CD4-positive, alpha-beta T cell treated with Interleukin-4 for 4 hours (primary cell): ENCODE data around the gene FAM9C.
A peak's percentile ranks its signal among the peaks of the same experiment; 100 is the strongest.
"Not testable (repeated sequence)": the region's sequence is repeated elsewhere in the genome, so short reads cannot be mapped to it uniquely, and the experiment has no call there.

ENCODE experiments used
- DNase-seq: peaks from one replicate; pipeline ENCODE4 v3.0.0-alpha.2; 2020

FAM9C gene

GRCh38 chrX:13044441-13044840 is at the start of gene FAM9C:
Gene FAM9C, minus strand, starts transcription at chrX:13044620. Its CDS starts 831 bp downstream, at chrX:13043789.
- DNase-seq = no peak

GRCh38 chrX:13093529-13094140 is 49.2 kb upstream of the FAM9C start:
- DNase-seq = peak; percentile 89

- peak; percentile 95 for DNase-seq
Measured at GRCh38 chrX:13092455-13092941, 48.1 kb upstream of the FAM9C start.

- peak; percentile 74 for DNase-seq
Measured at GRCh38 chrX:13091111-13091765, 46.8 kb upstream of the FAM9C start.

GRCh38 chrX:13090339-13091110 is 46.1 kb upstream of the FAM9C start:
- DNase-seq = peak; percentile 53

GRCh38 chrX:13090027-13090338 is 45.6 kb upstream of the FAM9C start:
- DNase-seq = no peak

- no peak for DNase-seq
Measured at GRCh38 chrX:13088156-13088487, 43.7 kb upstream of the FAM9C start.

- peak; percentile 94 for DNase-seq
Measured at GRCh38 chrX:13087322-13088155, 43.1 kb upstream of the FAM9C start.

GRCh38 chrX:13086793-13087321 is 42.4 kb upstream of the FAM9C start:
- DNase-seq = not testable (repeated sequence)

- DNase-seq = no peak
Measured at GRCh38 chrX:13086076-13086475, 41.7 kb upstream of the FAM9C start.

GRCh38 chrX:13085526-13085925 is 41.1 kb upstream of the FAM9C start:
- DNase-seq = peak; percentile 76

- no peak for DNase-seq
Measured at GRCh38 chrX:13084611-13085010, 40.2 kb upstream of the FAM9C start.

GRCh38 chrX:13083755-13084326 is 39.4 kb upstream of the FAM9C start:
- DNase-seq = not testable (repeated sequence)

GRCh38 chrX:13082206-13083065 is 38.0 kb upstream of the FAM9C start:
- DNase-seq = peak; percentile 71

GRCh38 chrX:13081395-13082205 is 37.2 kb upstream of the FAM9C start:
- no peak for DNase-seq

- DNase-seq = no peak
Measured at GRCh38 chrX:13080128-13080795, 35.8 kb upstream of the FAM9C start.

GRCh38 chrX:13078739-13079444 is 34.5 kb upstream of the FAM9C start:
- DNase-seq = no peak

GRCh38 chrX:13077168-13077567 is 32.7 kb upstream of the FAM9C start:
- DNase-seq = peak; percentile 76
